GM18508 (cell line): ENCODE measurements around the gene UVRAG.

Experiments used
- ATAC-seq: cut with Tn5 transposase; IDR thresholded peaks from one replicate; pipeline ENCODE4 v1.9.1; 2021; ENCODE audit warnings: moderate number of reproducible peaks; ENCODE audit not compliant: insufficient read depth, unreplicated experiment

Gene UVRAG

DNA sequence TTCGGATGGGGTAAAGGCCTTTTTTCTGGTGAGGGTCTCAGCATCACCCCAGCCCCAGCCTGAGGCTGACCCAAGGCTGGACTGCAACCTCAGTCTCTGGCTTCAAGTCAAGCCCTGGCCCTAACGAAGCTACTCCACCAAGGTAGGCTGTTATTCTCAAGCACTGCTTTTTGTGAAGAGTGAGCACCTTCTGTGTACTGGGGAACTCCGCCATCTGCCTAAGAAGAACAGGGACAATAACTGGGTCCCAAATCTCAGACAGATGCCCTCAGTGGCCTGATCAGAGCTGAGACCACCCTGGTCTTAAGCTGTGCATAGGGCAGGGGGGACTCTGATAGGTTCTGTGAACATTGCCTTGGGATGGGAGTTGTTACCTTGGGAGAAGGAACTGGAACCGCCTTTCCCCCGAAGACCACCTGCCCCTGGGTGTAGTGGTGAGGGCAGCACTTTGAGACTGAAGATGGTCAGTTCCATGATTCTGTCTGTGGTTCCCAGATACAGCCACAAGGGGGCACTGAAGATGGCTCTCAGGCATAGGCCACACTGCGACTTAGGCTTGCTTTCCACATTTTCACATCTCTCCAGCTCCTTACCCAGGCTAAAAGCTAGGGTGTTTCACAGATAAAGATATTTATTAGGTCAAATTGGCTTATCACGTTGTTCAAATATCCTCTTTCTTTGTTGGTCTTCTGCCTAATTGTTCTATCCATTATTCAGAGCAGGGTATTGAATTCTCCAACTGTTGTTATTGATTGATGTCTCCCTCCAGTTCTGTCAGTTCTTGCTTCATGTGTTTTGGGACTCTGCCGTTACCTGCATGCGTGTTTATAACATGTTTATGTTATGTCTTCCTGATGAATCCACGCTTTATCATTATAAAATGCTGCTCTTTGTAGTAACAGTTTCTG lies 11.8 kb upstream of the UVRAG start:
- no peak for ATAC-seq

DNA sequence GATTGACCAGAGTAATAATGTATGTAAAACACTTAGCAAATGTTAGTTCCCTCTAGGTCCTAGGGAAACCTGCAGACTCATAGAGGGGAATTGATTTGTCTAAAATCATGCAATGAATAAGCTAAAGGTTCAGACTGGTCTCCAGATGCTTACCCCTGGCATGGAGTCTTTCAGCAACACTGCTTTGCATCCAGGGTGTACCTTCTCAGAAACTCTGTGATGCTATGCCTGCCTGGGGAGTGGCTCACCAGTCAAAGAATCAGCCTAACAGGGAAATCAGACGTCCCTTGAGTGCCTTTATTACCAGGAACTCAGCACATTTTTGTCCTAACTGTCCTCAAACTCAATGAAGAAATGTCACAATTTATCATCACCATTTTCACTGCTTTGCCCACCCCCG lies 5.9 kb upstream of the UVRAG start:
- ATAC-seq = no peak

DNA sequence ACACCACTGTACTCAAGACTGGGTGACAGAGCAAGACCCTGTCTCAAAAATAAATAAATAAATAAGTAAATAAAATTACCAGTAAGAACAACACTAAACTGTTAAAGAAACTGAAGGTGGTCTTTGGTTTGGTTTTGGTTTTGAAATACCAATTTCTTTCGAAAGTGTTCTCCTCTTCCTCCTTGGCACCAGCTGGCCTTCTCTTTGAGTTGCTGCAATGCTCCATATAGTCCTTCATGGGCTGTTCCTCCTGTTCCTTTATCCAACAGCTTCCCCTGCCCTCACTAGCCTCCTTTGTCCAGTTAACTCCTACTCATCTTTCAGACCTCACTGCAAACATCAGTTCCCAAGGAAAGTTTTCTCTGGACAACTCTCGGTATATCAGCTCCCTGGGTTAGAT lies 5.0 kb upstream of the UVRAG start:
- no peak for ATAC-seq

DNA sequence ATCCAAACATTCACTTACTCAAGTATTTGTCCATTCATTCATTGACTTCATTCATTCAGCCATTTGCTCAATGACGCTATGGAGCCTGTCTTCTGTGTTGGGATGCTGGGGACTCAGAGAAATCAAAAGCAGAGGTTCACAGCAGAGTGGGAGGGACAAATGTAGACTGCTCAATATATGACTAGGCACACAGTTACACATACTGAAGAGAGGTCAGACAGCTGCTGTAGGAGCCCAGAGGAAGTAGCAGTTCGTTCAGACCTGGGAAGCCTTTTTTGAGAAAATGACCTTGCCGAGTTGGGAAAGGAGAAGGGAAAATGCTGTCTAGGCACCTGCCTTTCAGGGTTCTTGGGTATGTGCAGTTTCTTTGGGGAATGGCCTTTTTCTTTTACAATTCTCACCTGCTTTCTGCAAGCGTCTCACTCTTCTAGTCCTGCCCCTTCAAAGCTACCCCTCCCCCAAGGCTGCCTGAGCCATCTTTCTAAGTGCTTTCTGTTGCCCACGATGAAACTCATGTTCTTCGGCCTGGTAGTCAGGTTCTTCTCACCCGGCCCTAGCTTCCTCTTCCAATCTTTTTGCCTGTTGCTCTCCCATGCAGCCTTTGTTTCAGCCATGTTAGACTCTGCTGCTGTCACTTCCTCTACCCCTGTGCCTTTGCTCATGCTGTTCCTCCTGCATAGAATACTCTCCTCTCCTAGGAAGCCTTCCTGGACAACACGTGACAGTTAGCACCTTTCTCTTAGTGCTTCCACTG lies 4.2 kb upstream of the UVRAG start:
- no peak for ATAC-seq

DNA sequence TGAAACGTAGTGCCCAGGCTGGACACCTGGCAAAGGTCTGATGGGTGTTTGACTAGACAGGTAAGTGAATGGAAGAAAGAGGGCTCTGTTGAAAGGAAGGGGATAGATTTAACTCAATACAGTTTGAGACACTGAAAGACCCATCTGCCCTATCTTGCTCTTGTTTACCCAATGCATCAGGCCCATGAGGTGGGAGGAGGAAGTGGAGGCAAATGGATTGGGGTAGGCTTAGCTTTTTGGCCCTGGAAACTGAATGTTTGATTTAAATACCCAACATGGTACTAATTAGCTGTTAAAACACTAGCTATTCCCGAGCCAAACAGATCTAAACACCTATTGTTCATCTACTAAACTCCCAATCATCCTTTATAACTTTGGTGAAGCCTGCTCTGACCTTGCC lies 3.5 kb upstream of the UVRAG start:
- ATAC-seq = no peak

DNA sequence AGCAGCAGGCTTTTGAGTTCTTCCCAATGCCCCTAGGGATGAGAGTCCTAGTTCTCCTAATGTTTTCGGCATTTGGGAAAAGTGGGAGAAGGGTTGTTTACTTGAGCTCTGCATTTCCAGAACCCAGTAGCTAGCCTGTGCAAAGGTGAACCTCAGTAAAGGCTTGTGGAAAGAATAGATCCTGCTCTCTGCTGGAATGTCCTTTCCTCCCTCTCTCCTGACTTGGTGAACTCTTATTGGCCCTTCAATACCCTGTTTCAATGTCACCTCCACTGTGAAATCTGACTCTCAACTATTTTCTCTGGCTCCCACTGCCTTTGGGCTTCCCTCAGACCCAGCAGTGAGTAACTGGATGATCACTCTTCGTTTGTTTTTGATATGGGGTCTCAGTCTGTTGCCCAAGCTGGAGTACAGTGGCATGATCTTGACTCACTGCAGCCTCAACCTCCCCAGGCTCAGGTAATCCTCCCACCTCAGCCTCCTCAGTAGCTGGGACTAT lies 2.4 kb upstream of the UVRAG start:
- no peak for ATAC-seq

DNA sequence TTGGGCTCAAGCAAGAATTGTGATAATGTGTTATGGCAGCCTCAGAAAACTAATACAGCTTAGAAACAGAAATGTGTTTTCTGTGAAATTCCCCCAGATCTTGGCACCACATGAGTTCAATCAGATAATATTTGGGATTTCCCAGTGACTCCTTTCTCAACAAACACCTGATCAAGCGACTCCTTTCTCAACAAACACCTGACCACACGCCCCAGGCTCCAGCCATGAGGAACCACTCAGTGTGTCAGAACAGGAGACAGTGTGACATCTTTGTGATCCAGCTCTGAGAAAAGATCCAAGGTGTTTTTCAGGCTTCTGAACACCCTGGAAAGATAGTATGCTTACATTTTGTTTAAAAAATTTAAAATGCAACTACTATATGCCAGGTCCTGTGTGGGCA lies 1.9 kb upstream of the UVRAG start:
- no peak for ATAC-seq

DNA sequence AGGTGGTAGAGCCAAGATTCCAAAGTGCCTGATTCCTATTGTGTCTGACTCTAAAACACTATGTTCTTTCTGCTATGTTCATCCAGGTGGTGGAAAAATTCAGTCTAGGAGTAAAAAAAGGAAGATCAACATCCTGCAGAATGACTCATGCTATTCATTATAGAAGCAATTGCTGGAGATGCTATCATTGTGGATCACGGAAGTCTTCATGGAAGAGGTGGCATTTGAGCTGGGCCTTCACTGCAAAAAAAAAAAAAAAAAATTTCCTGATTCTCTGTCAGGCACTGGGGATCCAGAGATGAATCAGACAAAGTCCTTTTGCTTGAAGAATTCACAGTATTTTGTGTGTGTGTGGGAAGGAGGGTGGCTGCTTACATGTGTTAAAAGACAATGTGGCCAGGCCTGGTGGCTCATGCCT lies 1.4 kb upstream of the UVRAG start:
- ATAC-seq = no peak

DNA sequence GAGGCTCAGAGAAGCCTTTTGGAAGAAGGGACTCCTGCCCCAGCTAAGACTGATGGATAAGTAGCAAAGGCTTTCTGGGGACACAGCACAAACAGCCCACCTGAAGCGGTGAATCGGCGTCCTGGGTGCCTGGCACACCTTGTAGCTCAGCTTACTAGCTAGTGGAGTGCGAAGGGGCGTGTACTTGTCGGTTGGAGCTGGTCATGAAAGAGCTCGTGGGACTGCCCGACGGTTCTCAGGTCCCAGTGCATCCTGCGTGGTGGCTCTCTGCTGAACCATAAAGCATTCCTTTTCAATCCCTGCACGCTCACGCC lies 690 bp upstream of the UVRAG start:
- ATAC-seq = peak; percentile 22

DNA sequence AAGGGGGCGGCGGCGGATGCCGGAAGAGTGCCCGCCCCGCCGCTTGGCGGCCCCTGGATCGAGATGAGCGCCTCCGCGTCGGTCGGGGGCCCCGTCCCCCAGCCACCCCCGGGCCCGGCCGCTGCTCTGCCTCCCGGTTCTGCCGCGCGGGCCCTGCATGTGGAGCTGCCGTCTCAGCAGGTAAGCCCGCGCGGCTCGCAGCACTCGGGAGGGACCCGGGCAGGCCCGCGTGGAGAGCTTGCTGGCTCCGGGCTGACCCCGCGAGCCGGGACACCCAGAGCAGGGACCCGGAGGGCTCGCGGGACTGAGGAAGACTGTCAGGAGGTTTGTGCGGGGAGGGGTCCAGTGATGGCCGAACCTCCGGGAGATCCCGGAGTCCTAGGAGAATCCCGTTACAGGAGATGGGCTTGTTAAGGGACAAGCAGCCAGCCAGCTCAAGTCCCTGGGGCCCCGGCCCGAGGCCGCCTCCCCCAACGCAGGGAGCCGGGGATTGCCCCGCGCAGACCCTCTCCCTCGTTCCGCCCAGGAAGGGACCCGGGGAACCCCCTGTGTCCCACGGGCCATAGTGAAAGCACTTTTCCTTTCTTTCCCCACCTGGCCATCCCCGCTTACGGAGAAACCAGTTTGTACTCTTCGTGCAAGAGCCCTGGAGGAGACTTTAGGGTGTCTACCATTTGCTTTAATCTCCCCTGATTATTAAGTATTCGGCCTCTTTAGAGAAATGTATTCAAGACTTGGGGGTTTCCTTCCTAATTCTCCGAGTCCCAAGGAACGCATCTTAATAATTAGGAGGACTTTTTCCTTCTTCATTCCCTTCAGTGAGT lies 547 bp downstream of the UVRAG start:
- ATAC-seq = no peak

DNA sequence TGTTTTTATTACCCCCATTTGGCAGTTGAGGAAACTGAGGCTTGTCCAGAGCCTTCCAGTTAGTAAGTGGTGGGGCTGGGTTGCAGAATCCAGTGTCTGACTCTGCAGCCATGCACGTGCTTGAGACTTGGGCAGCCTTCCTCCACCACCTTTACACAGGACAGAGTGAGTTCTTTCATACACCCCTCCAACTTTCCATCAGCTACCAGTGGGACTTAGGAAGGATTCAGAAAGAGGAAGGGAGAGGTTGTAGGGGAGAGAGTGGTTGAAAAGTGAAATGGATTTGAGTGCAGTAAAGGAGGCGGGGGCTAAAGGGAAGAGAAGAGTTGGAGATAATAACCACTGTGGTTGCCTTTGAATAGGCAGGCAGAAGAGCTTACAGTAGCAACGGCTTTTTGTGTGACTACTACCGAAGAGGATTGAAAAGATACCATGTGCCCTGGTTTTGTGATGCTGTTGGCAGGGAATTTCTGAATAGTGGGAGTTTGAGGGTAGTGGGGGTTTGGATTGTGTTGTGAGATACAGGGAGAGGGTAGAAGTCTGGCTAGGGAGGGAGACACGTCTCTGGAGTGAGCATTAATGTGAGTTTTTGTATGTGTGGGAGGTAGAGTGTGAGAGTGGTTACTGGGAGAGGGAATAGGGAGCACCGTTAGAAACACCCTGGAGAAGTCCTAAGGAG lies 1.7 kb downstream of the UVRAG start:
- no peak for ATAC-seq

DNA sequence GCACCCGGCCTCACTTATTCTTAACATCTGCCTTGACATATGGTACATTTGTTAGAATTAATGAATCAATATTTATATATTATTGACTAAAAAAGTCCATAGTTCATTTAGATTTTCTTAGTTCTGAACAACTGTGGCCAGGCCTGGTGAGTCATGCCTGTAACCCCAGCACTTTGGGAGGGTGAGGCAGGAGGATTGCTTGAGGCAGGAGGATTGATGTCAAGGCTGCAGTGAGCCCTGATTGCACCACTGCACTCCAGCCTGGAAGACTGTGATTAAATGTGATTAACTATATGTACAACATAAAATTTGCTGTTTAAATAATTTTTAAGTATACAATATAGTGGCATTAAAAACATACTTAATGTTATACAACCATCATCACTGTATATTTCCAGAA lies 5.6 kb downstream of the UVRAG start:
- ATAC-seq = no peak

DNA sequence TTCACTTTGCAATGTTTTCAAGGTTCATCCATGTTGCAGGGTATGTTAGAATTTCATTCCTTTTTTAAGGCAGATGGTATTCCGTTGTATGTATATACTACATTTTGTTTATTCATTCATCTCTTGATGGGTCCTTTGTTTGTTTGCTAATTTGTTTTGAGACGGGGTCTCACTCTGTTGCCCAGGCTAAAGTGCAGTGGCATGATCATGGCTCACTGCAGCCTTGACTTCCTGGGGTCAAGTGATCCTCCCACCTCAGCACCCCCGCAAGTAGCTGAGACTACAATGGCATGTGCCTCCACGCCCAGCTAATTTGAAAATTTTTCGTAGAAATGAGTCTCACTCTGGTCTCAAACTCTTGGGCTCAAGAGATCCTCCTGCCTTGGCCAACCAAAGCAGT lies 6.2 kb downstream of the UVRAG start:
- no peak for ATAC-seq

DNA sequence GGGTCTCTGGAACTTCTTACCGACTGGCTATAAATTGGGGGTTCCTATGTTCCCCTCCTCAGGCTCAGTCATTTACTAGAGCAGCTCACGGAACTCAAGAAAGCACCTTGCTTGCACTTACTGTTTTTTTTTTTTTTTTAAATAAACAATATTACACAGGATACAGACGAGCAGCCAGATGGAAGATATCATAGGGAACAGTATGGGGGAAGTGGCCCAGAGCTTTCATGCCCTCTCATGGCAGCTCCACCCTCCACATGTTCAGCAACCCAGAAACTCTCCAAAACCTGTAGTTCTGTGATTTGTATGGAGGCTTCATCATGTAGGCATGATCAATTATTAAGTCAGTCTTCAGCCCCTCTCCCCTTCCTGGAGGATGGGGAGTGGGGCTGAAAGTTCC lies 7.5 kb downstream of the UVRAG start:
- ATAC-seq = no peak

DNA sequence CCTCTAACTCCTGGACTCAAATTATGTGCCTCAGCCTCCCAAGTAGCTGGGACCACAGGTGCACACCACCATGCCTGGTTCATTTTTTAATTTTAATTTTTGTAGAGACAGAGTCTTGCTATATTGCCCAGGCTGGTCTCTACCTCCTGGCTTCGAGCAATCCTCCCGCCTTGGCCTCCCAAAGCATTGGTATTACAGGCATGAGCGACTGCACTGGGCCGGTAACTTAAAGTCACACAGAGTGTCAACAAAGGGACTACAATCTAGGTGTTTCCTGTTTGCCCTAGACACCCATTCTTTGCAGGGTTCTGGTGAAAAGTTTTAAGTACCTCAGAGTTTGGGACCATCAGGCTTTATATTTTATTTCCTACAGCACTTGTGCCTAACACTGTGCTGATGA lies 8.4 kb downstream of the UVRAG start:
- ATAC-seq = no peak

DNA sequence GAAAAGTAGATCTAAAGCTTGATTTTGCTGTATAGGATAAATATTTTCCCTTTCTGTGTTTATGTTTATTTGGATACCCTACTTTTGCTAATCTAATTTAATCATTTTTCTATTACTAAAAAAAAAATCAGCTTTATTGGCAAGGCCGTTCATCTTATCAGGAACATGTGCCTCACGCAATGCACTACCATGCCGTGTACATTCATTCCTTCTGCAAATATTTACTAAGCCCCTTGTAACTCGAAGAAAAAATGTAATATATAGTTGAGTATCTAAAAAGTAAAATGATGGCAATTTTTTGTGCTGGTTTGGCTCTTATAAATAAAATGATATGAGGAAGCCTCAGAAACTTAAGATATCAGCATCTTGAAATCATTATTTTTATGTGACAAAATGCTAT lies 8.9 kb downstream of the UVRAG start:
- ATAC-seq = no peak

DNA sequence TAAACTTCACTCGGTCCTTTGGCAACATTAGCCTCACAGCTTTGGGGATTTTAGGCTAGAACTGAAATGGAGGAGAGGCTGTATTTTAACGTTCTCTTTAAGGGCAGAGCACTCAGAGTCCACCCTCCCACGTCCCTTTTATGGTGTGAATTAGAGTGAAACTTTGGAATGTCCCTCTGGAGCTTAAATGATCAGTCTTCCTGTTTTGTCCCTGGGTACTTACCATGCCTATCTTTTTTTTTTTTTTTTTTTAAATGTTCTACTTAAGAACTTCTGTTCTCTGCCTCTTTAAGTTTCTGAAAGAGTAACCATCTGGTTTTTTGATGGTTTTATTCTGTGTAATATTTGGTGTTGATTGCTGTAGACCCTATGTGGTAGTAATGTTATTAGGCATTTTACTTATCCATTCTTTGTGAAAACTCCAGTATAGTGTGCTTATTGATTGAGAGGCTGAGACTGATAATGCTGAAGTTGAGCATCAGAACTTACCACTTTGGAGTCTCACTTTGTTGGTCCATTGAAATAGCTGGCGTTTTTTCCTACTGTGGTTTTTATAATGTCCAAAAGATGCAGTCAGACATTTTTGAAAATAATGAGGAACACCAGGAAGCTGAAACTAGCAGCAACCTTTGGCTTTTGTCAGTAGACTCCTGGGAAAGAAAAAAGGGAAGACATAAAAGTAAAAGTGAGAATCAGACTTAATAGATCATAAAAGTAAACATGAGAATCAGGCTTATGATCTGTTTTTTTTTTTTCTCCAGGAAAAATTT lies 11.6 kb downstream of the UVRAG start:
- no peak for ATAC-seq

DNA sequence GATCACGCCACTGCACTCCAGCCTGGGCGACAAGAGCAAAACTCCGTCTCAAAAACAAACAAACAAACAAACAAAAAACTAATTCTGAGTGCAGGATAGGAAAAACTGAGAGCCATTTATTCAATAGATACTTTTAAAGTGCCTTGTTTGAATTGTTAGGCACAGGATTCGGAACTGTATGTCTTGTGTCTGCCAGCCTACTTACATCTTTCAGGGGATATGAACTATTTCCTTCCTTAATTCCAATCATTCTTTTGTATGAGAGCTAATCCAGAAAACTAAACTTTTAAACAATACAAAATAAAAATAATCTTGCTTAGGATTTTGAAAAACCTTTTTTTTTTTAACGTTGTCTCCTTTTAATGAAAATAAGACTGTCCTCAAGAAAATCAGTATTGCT lies 12.6 kb downstream of the UVRAG start:
- no peak for ATAC-seq

DNA sequence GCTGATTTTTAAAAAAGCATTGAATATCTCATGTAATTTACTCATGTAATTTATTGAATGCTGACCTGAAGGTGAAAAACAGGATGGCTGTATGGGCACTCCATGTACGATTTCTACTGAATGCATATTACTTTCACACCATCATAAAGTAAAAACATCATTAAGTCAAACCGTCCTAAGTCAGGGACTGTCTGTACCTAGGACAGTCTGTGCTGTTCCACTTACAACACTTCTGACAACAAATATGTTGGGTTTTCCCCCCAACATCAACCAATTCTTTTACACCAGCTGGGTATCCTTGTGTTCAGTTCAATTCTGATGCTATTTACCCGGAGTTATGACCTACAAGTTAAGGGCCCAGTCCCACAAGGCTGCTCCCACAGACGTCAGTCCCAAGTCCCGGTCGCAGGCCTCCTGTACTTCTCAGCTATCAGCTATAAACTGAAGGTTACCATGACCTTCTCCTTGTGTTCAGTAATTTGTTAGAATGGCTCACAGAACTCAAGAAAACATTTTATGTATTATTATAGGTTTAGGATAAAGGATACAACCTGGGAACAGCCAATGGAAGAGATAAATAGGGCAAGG lies 17.0 kb downstream of the UVRAG start:
- no peak for ATAC-seq
